CD4-positive, alpha-beta T cell treated with Interleukin-2 at 100 ng/mL for 4 hours (primary cell): ENCODE results near the gene DRC3.
"Not testable (repeated sequence)": the region's sequence is repeated elsewhere in the genome, so short reads cannot be mapped to it uniquely, and the experiment has no call there.

ENCODE experiments used
- DNase-seq: peaks from one replicate; pipeline ENCODE4 v3.0.0-alpha.2; 2020; ENCODE audit warnings: low spot score

The DRC3 gene

DNA sequence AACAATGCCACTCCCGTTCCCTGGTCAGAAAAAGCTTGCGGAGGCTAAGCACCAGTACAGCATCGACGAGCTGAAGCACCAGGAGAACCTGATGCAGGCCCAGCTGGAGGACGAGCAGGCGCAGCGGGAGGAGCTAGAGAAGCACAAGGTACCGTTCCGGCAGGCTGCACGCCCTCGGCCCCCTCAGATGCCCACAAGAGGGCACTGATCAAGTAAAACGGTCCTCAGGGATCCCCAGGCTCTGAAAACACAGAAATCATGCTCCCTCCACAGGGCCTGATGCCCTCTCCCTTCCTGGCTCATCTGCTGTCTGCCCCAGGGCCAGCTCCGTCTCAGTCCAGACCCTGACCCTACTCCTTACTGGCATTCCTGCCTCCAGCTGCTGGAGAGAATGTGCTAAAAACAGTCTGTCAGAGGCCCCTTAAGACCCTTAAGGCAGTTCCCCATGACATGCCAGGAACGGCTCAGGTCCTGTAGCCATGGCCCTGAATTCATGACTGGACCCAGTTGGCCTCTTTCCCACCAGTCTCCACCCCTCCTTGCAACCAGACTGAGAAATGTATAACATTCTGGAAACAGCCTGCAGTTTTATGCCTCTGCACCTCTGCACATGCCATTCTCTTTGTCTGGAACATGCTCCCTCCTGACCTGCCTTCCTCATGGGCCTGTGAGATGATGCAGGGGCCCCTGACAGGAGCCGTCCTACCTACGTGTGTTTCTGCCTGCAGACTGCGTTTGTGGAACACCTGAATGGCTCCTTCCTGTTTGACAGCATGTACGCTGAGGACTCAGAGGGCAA lies 21.8 kb downstream of the DRC3 start:
- no peak for DNase-seq

GRCh38 chr17:17995887-17996286 lies 23.2 kb downstream of the DRC3 start:
- DNase-seq, result not testable (repeated sequence)

DNA sequence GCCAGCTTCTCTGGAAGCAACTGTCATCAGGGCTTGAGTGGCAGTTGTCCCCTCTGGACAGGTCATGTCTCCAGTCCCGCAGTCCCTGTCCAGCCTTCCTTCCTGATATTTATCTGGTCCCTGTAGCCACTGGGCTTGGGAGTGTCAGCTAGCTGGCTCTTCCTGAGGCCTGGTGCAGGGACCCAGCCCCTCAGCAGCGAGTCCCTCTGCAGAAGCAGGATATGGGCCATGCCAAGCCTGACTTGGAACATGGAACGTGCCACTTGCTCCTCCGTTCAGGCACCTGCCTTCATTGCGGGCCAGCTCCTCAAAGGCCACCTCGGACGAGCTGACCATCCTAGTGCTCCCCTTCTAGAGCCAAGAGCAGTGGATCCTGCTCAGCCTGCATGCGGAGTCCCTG lies 26.3 kb downstream of the DRC3 start:
- DNase-seq, result no peak

DNA sequence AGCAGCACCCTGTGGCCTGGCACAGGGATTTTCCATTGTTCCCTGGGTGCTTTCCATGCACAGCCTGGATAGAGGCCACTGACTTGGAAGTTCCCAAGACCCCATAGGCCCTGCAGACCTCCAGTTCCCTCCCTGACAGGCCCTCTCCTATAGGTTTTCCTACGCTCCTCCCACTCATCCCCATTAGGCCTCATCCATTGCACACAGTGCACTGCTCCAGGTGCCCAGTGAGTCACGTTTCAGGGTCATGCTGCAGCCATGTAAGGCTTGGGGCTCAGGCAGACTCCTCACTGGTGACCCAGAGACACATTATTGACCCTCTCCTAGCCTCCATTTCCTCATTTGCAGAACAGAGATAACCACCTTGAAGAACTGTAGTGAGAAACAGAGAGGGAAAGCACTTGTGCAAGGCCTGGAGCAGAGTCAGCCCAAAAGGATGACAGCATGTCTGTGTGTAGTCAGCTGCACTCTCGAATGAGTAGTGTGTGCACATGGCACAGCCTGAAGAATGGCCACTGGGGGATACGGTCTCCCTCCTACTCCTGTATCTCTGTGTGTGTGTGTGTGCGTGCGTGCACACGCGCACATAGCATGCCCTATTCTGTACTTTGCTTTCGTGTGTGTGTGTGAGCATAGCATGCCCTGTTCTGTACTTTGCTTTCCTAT lies 26.8 kb downstream of the DRC3 start:
- DNase-seq, result no peak

GRCh38 chr17:18000030-18000408 lies 27.4 kb downstream of the DRC3 start:
- no peak for DNase-seq

DNA sequence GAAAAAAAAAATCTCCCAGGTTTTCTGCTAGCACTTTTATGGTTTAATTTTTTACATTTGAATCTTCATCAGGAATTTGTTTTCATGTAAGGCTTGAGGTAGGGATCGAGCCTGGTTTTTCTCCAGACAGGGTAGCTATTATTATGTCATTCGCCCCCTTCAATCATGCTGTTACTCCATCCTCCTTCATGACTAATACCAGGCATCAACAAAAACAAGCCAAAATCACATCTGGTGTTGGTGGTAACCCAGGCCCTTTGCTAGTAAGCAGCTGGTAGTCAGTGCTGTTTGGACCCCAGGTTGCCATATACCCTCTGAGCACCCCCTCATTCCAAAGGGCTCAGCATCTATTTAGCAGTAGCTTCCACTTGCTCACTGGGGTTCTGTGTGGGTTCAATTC lies 29.5 kb downstream of the DRC3 start:
- no peak for DNase-seq

GRCh38 chr17:18004345-18004744 lies 31.7 kb downstream of the DRC3 start:
- DNase-seq, result no peak

DNA sequence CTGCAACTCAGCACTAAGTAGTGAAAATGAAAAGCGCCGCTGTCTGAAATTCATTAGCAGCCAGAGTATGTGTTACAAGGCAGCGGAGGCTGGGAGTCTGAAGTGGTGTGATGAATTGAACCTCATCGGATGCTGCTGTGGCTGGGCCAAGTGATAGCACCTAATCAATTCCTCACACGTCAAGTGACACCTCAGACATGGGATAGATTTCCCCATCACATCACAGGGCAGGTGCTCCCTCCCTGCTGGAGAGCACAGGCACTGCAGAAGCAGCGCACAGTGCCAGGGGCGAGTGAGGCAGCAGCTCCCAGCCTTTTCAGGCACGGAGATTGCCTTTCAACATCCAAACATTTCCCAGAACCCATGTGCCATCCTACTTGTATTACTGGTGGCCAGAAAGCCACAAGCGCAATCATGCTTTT lies 32.2 kb downstream of the DRC3 start:
- DNase-seq, result no peak

GRCh38 chr17:18005496-18005895 lies 32.8 kb downstream of the DRC3 start:
- no peak for DNase-seq

GRCh38 chr17:18006495-18007239 lies 34.0 kb downstream of the DRC3 start:
- DNase-seq, result no peak

DNA sequence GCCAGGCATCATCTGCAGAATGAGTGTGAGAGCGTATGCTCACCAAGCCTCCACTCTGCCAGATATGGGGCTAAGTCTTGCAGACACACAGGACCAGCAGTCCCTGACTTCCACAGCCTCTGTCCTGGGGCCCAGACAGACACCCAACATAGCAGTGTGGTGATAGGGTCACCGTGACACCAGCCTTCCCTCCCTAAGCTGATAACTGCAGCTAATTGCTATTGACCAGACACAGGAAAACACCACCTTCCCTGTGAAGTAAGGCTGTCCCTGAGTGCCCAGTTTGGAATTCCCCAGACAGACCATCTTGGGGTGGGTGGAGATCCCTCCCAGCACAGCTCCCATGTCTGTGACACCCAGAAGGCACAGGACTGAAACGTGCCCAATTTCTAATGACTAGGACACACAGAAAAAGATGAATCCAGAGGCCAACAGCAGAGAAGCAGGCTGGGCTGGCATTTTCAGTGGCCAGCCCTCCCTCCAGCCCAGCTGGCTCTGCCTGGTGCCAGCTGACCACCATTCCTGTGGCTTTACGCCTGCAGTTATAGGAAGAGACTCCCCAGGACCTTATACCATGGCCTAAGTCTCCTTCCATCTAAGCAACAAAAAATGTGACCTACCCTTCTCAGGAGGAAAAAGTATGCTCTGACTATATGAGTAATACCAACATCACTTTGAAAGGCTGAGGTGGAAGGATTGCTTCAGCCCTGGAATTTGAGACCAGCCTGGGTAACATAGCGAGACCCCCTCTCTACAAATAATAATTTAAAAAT lies 36.0 kb downstream of the DRC3 start:
- no peak for DNase-seq

GRCh38 chr17:18009609-18010420 lies 37.2 kb downstream of the DRC3 start:
- no peak for DNase-seq

DNA sequence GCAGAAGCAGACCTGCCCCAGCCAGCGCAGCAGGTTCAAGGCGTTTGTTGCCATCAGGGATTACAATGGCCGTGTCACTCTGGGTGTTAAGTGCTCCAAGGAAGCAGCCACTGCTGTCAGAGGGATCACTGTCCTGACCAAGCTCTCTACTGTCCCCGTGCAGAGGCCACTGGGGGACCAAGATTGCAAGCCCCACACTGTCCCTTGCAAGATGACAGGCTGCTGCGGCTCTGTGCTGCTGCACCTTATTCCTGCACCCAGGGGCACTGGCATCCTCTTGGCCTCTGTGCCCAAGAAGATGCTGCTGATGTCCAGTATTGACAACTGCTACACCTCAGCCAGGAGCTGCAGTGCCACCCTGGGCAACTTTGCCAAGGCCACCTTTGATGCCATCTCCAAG lies 38.6 kb downstream of the DRC3 start:
- DNase-seq, result no peak

- DNase-seq, result no peak
Measured at GRCh38 chr17:18014006-18014405, 41.3 kb downstream of the DRC3 start.

GRCh38 chr17:18015593-18015992 lies 42.9 kb downstream of the DRC3 start:
- no peak for DNase-seq

GRCh38 chr17:18016426-18016825 lies 43.8 kb downstream of the DRC3 start:
- no peak for DNase-seq

DNA sequence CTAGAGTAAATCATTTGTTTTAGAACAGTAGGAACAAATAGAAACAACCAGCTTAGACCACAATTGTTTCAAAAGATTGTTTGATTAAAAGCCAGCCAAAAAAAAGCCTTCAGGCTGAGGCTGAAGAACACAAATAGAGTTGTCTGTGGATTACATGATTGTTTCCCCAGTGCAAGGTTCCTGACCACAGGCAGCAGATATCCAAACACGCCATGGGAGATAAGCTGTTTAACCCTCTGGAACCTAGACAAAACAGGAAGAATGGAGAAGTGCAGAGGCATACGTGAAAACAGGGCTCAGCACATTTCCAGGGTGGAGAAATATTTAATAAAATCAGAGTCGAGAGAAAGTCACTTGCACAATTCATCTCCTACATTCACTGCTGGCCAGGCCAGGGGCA lies 45.3 kb downstream of the DRC3 start:
- DNase-seq, result no peak

GRCh38 chr17:18018411-18018921 lies 45.8 kb downstream of the DRC3 start:
- DNase-seq, result no peak

DNA sequence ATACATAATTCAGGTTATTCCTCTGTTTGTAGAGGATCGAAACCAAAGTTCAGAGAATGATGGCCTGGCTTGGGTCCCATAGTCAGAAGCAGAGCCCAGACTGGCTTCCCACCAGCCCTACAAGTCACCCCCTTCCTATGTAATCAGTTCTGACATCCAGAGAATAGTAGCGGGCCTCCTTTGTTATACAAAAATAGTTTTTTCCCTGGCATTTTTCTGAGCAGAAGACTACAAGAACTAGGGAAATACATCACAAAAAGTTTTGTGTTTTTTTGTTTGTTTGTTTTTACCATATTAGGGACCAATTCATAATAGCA lies 47.1 kb downstream of the DRC3 start:
- no peak for DNase-seq

- DNase-seq, result no peak
Measured at GRCh38 chr17:18020971-18021370, 48.3 kb downstream of the DRC3 start.

DNA sequence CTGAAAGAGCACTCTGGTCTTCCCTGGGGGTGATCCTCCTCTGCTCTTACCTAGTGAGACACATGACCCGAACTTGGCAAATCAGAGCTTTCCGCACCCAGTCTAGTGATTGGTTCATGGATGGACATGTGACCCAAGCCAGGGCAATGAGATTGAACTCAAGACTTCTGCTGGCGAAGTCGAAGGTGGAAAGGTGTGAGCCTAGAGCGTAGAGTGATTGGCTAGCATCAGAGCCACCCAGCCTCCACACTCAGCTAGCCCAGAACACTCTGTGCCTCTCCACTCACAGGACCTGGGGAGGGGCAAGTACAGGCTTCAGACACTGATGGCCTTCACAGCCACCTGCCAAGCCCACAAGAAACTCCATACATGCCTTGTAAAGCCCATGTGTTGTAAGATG lies 48.7 kb downstream of the DRC3 start:
- DNase-seq, result no peak
